HEK293 (cell line): ENCODE data around the gene JAZF1.

Source experiments
- CTCF ChIA-PET: fragments of 350-600 bp; formaldehyde crosslinking; extraction: SDS; loops from one replicate; lab custom pipeline; 2021; ENCODE audit warnings: antibody characterized with exemption; lab: Yijun Ruan, JAX
- POLR2A ChIA-PET: fragments of 300-600 bp; formaldehyde crosslinking; extraction: SDS; loops from one replicate; lab custom pipeline; 2020; ENCODE audit warnings: antibody characterized with exemption, inconsistent platforms; lab: Yijun Ruan, JAX
- H3K27ac ChIP-seq: fragments of 200-500 bp; sonication (Bioruptor generic); 2 replicates; pipeline ENCODE4 v1.5.1; 2014; ENCODE audit warnings: low read depth, low read length, control low read depth, inconsistent platforms; ENCODE audit errors: extremely low read depth
- H3K36me3 ChIP-seq, 2 experiments: fragments of 200-500 bp in 1 of 2; sonication (Bioruptor generic) in 1 of 2; 1 replicate in 1 of 2; 2 replicates in 1 of 2; pipeline ENCODE4 v1.5.1; 2014 to 2017; ENCODE audit warnings: inconsistent platforms in 2 of 2, low read length in 2 of 2; ENCODE audit not compliant: control insufficient read depth in 2 of 2, insufficient read depth in 1 of 2
- H3K4me1 ChIP-seq: fragments of 200-500 bp; sonication (Bioruptor generic); 2 replicates; pipeline ENCODE4 v1.5.1; 2014; ENCODE audit warnings: mild to moderate bottlenecking, low read length, inconsistent platforms; ENCODE audit not compliant: control insufficient read depth, insufficient read depth
- H3K4me3 ChIP-seq: 2 replicates; pipeline ENCODE4 v1.5.1; 2011; ENCODE audit warnings: low read depth, mild to moderate bottlenecking, control low read depth, low read length, moderate library complexity
- H3K9me3 ChIP-seq: fragments of 200-500 bp; sonication (Bioruptor generic); 2 replicates; pipeline ENCODE4 v1.5.1; 2014; ENCODE audit warnings: low read depth, low read length, inconsistent platforms; ENCODE audit not compliant: control insufficient read depth, insufficient read depth
- BCL6B ChIP-seq: fragments of 450-650 bp; formaldehyde crosslinking; IDR thresholded peaks from 2 replicates; pipeline ENCODE4 v1.5.1; 2017; ENCODE audit warnings: missing biosample characterization, missing genetic modification characterization
- PRDM2 ChIP-seq: fragments of 450-650 bp; formaldehyde crosslinking; IDR thresholded peaks from 2 replicates; pipeline ENCODE4 v1.5.1; 2016; ENCODE audit warnings: missing biosample characterization, missing genetic modification characterization, borderline replicate concordance
- PRDM4 ChIP-seq: fragments of 450-650 bp; formaldehyde crosslinking; IDR thresholded peaks from 2 replicates; pipeline ENCODE4 v1.5.1; 2017; ENCODE audit warnings: missing biosample characterization, missing genetic modification characterization
- ZBTB44 ChIP-seq: fragments of 450-650 bp; IDR thresholded peaks from 2 replicates; pipeline ENCODE4 v1.5.1; 2018; ENCODE audit warnings: missing biosample characterization, mild to moderate bottlenecking, missing genetic modification characterization
- ZFHX2 ChIP-seq: fragments of 450-650 bp; formaldehyde crosslinking; conservative IDR thresholded peaks from 2 replicates; pipeline ENCODE4 v1.5.1; 2016; ENCODE audit warnings: missing biosample characterization, missing genetic modification characterization
- ZFP37 ChIP-seq: fragments of 450-650 bp; formaldehyde crosslinking; IDR thresholded peaks from 2 replicates; pipeline ENCODE4 v1.5.1; 2016; ENCODE audit warnings: missing biosample characterization, missing genetic modification characterization
- ZNF146 ChIP-seq: fragments of 450-650 bp; formaldehyde crosslinking; IDR thresholded peaks from 2 replicates; pipeline ENCODE4 v1.5.1; 2016; ENCODE audit warnings: missing biosample characterization, missing genetic modification characterization
- ZNF18 ChIP-seq: fragments of 450-650 bp; formaldehyde crosslinking; IDR thresholded peaks from 2 replicates; pipeline ENCODE4 v1.5.1; 2016; ENCODE audit warnings: missing biosample characterization, missing genetic modification characterization
- ZNF266 ChIP-seq: fragments of 450-650 bp; formaldehyde crosslinking; IDR thresholded peaks from 2 replicates; pipeline ENCODE4 v1.5.1; 2016; ENCODE audit warnings: missing biosample characterization, missing genetic modification characterization, low read depth
- ZNF518A ChIP-seq: fragments of 450-650 bp; formaldehyde crosslinking; conservative IDR thresholded peaks from 2 replicates; pipeline ENCODE4 v1.5.1; 2016; ENCODE audit warnings: low read depth, missing biosample characterization, missing genetic modification characterization
- ZNF549 ChIP-seq: fragments of 450-650 bp; IDR thresholded peaks from 2 replicates; pipeline ENCODE4 v1.5.1; 2018; ENCODE audit warnings: missing biosample characterization, missing genetic modification characterization, mild to moderate bottlenecking, inconsistent platforms, moderate library complexity
- ZNF561 ChIP-seq: fragments of 450-650 bp; IDR thresholded peaks from 2 replicates; pipeline ENCODE4 v1.5.1; 2018; ENCODE audit warnings: missing biosample characterization, missing genetic modification characterization, borderline replicate concordance
- ZNF629 ChIP-seq: fragments of 450-650 bp; formaldehyde crosslinking; IDR thresholded peaks from 2 replicates; pipeline ENCODE4 v1.5.1; 2017; ENCODE audit warnings: missing biosample characterization, missing genetic modification characterization

Gene JAZF1

GRCh38 chr7:28037220-28038010, 143.2 kb downstream of the JAZF1 start (continued):
- no peak for TF ChIP-seq PRDM2 (tag by site-specific recombination)
- no peak for TF ChIP-seq ZNF146 (tag by site-specific recombination)
- no peak for TF ChIP-seq ZFHX2 (tag by site-specific recombination)
- TF ChIP-seq ZFP37 (tag by site-specific recombination): no peak
- no peak for TF ChIP-seq PRDM4 (tag by site-specific recombination)
- no peak for TF ChIP-seq ZBTB44

GRCh38 chr7:28036696-28037095, 143.9 kb downstream of the JAZF1 start:
- POLR2A ChIA-PET: no interaction called here
- CTCF ChIA-PET: no interaction called here
- H3K4me1 ChIP-seq: peaks cover 9% of the 10 kb centered on the region
- no peak overlapping the region for H3K27ac ChIP-seq
- H3K36me3 ChIP-seq: no peaks in the 10 kb centered on the region; a peak in 1 of 3 replicates
- no peaks in the 10 kb centered on the region for H3K9me3 ChIP-seq
- TF ChIP-seq ZNF629: no peak
- no peak overlapping the region for H3K4me3 ChIP-seq

GRCh38 chr7:28033386-28033785, 147.2 kb downstream of the JAZF1 start:
- H3K27ac ChIP-seq: no peak overlapping the region
- ChIA-PET CTCF (interaction anchor here (0.6 to 3.5 kb wide), 4 partner anchors 13 to 45 kb away, joined by 3 to 16 read pairs (median 10); no protein-coding TSS in a partner anchor), POLR2A (no interaction called here)
- TF ChIP-seq ZNF18 (tag by site-specific recombination) (no peak), ZNF266 (tag by site-specific recombination) (no peak), BCL6B (tag by site-specific recombination) (no peak), ZNF561 (tag by site-specific recombination) (no peak), ZNF518A (tag by site-specific recombination) (no peak), ZNF549 (tag by site-specific recombination) (no peak)

More at GRCh38 chr7:28033386-28033785, 147.2 kb downstream of the JAZF1 start:
- Histone ChIP-seq H3K36me3 (no peaks in the 10 kb centered on the region; a peak in 1 of 3 replicates), H3K4me3 (no peak overlapping the region), H3K9me3 (no peaks in the 10 kb centered on the region), H3K4me1 (peaks cover 8% of the 10 kb centered on the region)
